HUES64 (cell line): Measurements from ENCODE around the gene CDC42EP3.
A peak's percentile ranks its signal among the peaks of the same experiment; 100 is the strongest.

Experiments
- H3K27ac ChIP-seq: 2 replicates; pipeline ENCODE4 v1.7.0; 2013; ENCODE audit warnings: low read depth, low read length, inconsistent platforms
- H3K27me3 ChIP-seq: 2 replicates; pipeline ENCODE4 v1.6.1; 2013; ENCODE audit warnings: mild to moderate bottlenecking, low read length; ENCODE audit not compliant: insufficient read depth
- H3K36me3 ChIP-seq: 2 replicates; pipeline ENCODE4 v1.6.1; 2013; ENCODE audit warnings: mild to moderate bottlenecking, low read length; ENCODE audit not compliant: insufficient read depth
- H3K4me1 ChIP-seq: 2 replicates; pipeline ENCODE4 v1.6.1; 2013; ENCODE audit warnings: mild to moderate bottlenecking, low read length, moderate library complexity; ENCODE audit not compliant: insufficient read depth
- H3K4me3 ChIP-seq: 2 replicates; pipeline ENCODE4 v1.5.1; 2013; ENCODE audit warnings: mild to moderate bottlenecking, low read length, moderate library complexity
- H3K9ac ChIP-seq: 2 replicates; pipeline ENCODE4 v1.6.1; 2013; ENCODE audit warnings: mild to moderate bottlenecking, low read depth, low read length
- H3K9me3 ChIP-seq: 2 replicates; pipeline ENCODE4 v1.6.1; 2013; ENCODE audit warnings: low read depth, low read length; ENCODE audit not compliant: insufficient read depth
- WGBS: fragments of 150-250, 120-280 bp; methylation state at CpG from one replicate; pipeline ENCODE4 v1.1.7; 2013; ENCODE audit warnings: missing lambda C conversion rate; 5-methylcytosine and 5-hydroxymethylcytosine counted together

Gene CDC42EP3

DNA sequence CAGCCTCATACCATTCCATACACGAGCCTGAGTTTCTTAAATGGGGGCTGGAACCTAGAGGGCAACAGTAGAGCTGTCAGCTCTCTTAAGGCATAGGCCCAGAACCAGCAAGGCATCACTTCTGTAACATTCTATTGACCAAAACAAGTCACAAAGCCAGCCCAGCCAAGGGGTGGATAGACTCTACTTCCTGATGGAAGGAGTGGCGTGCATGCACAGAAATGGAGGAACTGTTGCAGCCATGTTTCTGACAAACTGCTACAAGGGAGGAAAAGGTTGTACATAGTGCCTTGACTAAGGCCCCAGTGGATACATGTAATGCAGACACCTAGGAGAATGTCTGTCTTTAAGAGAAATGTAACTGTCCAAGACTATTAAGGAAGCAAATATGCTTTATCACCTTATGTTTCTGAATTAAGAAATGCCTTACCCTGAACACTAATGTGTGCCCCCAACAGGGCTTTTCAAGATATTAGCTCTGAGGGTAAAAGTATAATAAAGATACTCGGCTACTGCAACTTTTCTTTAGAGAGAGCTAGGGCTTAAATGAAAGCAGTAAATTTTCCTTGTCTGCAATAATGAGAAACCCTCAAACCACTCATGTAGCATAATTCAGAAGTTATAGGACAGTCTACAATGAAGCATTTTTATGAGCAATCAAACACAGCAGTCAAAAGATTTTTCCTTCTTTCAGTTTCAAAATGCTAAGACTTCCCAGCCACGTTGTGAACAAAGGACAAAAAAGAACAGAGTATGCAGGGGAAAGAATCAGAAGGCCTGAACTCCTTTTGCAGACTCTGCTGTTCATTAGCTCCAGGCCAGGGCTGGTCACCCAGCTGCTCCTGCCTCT lies 35.1 kb upstream of the CDC42EP3 start:
- no peaks in the 10 kb centered on the region for H3K36me3 ChIP-seq
- peaks cover 7% of the 10 kb centered on the region; the same call in 1 of the 2 replicates for H3K4me1 ChIP-seq
- no peak overlapping the region for H3K4me3 ChIP-seq
- no peaks in the 10 kb centered on the region for H3K27me3 ChIP-seq
- 81% methylated on average over 4 of the region's 4 CpGs for WGBS
- no peak overlapping the region for H3K9ac ChIP-seq
- H3K27ac ChIP-seq: no peak overlapping the region
- no peaks in the 10 kb centered on the region for H3K9me3 ChIP-seq

DNA sequence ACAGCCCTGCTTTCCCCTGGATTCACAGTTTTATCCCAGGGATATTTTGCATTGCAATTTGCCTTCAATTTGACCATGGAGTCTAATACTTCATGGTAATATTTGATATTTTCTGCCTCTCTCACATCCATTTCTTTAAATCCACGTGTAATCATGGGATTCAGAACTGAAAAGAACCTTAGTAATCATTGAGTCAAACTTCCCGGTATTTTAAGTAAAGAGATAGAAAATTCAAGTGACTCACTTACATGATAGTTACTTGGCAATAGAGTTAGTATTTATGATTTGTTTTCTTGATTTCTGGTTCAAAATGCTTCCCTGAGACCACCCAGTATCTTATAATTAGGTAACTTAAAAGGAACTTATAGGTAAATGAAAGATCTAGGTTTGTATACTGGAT lies 33.7 kb upstream of the CDC42EP3 start:
- 93% methylated on average over 2 of the region's 2 CpGs for WGBS
- no peaks in the 10 kb centered on the region for H3K36me3 ChIP-seq
- no peaks in the 10 kb centered on the region for H3K9me3 ChIP-seq
- no peaks in the 10 kb centered on the region for H3K27me3 ChIP-seq
- no peaks in the 10 kb centered on the region for H3K4me1 ChIP-seq
- no peak overlapping the region for H3K9ac ChIP-seq
- no peak overlapping the region for H3K27ac ChIP-seq
- H3K4me3 ChIP-seq: no peak overlapping the region

DNA sequence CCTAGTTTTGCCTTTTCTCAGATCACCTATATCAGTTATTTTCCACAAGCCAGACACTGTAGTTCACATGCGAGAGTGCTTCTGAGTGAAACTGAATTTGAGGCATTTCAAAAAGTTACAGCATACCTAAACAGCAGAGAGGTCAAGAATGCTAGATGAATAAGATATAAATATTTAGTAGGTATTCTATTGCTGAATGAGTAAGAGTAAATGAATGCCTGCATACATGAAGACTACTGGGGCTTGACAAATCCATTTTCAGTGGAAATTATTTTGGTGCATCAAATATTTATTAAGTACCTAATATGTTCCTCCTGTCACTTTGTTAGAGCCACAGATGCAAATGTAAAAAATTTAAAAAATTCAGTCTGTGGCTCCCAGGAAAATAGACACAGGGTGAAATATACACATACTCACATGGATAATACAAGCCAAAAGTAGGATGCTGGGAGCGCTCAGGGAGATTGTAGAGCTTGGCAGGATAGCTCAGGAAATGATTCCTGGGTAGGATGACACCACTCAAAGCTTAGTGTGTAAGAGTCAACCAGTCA lies 27.6 kb upstream of the CDC42EP3 start:
- Histone ChIP-seq H3K27me3 (no peaks in the 10 kb centered on the region), H3K9me3 (no peaks in the 10 kb centered on the region), H3K9ac (no peak overlapping the region), H3K36me3 (no peaks in the 10 kb centered on the region), H3K4me1 (no peaks in the 10 kb centered on the region), H3K4me3 (no peak overlapping the region), H3K27ac (no peak overlapping the region)
- 96% methylated on average over 2 of the region's 2 CpGs for WGBS

DNA sequence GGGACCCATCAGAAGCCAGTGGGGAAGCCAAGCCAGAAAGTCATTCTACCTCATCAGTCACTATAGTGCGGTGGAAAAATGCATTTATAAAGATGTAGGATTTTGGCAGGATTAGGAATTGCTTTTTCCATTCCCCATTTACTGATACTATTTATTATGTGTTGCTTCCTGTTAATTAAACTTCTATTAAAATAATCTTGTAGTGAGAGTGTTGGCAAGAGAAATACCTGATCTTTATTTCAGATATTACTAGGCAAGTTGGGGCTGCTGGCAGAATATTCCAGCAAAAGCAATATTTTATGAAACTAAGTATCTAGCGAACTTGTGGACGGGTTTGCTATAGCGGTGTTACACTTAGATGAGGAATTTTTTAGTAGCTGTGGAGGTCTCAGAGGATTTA lies 23.9 kb upstream of the CDC42EP3 start:
- Histone ChIP-seq H3K9me3 (no peaks in the 10 kb centered on the region), H3K36me3 (no peaks in the 10 kb centered on the region), H3K4me1 (no peaks in the 10 kb centered on the region), H3K4me3 (no peak overlapping the region), H3K27me3 (no peaks in the 10 kb centered on the region), H3K27ac (no peak overlapping the region), H3K9ac (no peak overlapping the region)
- WGBS: 98% methylated on average over 3 of the region's 4 CpGs

DNA sequence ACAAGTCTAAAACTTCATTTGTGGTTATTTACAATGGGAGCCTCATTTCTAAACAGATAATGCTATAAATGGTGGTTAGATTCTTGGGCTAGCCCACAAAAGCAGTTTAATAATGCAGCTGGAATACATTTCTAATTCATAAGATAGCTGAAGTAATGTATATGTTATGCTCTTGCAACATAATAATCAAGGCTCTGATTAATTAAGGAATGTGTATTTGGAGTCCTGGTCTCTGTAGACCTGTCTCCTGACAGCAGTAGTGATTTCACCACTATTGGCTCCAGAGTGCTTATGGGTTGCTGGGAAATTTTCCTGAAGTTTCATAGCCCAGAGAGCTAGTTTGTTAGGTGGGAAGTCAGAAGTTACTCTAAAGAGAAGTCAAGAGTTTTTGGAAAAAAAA lies 21.3 kb upstream of the CDC42EP3 start:
- H3K27ac ChIP-seq: no peak overlapping the region
- peaks cover 12% of the 10 kb centered on the region; the same call in 1 of the 2 replicates for H3K4me1 ChIP-seq
- H3K4me3 ChIP-seq: no peak overlapping the region
- no peaks in the 10 kb centered on the region for H3K36me3 ChIP-seq
- H3K9ac ChIP-seq: no peak overlapping the region
- no peaks in the 10 kb centered on the region for H3K9me3 ChIP-seq
- H3K27me3 ChIP-seq: no peaks in the 10 kb centered on the region

DNA sequence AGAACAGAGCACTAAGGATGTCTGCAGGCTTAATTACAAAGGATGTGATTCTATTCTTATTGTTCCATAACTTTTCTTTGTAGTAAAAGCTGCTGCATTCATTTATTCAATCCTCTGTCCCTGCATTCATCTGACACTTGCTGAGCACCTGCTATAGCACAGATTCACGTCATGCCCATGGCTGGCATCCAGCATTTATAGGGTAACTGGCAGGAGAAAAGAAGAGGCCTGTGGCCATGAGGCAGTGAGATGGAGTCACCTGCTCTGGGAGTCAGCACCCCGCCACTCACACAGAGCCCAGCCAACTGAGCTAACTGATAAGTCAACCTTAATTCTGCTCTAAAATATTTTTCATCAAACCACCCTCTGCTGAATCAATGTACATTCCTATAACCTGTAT lies 18.3 kb upstream of the CDC42EP3 start:
- no peak overlapping the region for H3K9ac ChIP-seq
- no peak overlapping the region for H3K27ac ChIP-seq
- no peaks in the 10 kb centered on the region for H3K27me3 ChIP-seq
- H3K4me3 ChIP-seq: no peak overlapping the region
- WGBS: 90% methylated on average over 2 of the region's 2 CpGs
- no peaks in the 10 kb centered on the region for H3K9me3 ChIP-seq
- no peaks in the 10 kb centered on the region for H3K36me3 ChIP-seq
- peaks cover 12% of the 10 kb centered on the region; the same call in 1 of the 2 replicates for H3K4me1 ChIP-seq

DNA sequence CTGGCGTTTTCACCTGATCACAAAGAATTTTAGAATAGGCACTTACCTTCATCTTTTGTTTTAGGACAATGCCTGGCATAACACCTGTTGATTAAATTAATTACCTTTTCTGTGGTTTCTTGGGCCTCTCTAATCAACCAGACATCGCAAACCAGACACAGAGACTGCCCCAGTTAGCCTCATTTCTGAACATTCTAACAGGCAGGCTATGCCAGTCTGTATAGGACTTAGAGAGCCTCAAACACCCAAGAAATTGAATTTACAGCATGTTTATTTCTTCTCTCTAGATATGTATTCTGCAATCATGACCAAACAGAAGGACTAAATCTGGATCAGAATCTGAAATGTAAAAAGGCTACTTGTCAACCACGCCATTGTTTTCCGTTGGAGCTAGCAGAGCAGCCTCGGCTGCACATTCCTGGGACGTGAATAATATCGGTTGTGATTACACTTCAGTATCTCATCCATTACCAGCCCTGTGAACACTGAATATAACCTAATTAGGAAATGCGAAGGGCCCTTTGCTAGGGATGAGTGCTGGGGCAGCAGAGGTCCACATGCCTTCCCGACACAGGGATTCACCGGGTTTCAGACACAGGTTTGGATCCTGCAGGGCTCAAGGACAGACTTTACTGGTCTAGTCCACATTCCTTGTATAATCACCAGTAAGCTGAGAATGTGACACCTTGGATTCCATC lies 17.5 kb upstream of the CDC42EP3 start:
- no peaks in the 10 kb centered on the region for H3K36me3 ChIP-seq
- no peak overlapping the region for H3K27ac ChIP-seq
- peaks cover 12% of the 10 kb centered on the region; the same call in 1 of the 2 replicates for H3K4me1 ChIP-seq
- no peaks in the 10 kb centered on the region for H3K9me3 ChIP-seq
- peak overlapping the region; percentile 21; the same call in 1 of the 2 replicates for H3K9ac ChIP-seq
- no peaks in the 10 kb centered on the region for H3K27me3 ChIP-seq
- 77% methylated on average over 10 of the region's 10 CpGs for WGBS
- H3K4me3 ChIP-seq: no peak overlapping the region

DNA sequence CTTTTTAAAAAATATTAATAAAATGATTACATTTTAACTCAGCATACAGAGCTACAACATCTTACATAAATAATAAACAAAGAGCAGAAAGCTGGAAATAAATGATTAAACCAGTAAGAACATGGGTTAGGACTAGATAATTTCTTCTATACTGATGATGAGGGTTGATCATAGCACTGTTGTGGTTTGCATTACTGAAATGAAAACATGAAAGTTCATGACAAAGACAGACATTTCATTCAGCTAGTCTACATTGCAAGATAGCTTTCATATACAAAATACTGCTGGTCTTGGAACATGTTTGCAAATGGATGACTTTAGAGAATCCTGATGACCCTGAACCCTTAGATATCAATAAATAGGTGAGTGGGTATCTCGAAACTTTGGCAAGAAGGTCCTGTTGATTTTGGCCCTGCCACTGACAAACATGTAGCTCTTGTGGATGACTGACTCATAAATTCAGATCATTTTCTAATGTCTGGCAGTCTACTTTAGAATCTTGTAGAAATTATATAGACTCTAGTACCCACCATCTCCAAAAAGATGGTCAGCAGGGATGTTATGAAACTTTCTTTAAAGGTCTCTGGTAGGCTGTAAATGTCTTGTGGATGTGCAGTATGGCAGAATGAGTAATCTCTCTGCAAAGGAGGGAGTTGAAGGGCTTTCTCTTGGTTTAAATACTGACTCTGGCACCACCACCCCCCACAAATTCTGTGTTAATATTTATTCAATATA lies 15.5 kb upstream of the CDC42EP3 start:
- no peaks in the 10 kb centered on the region for H3K36me3 ChIP-seq
- H3K27ac ChIP-seq: no peak overlapping the region
- no peak overlapping the region for H3K4me3 ChIP-seq
- H3K27me3 ChIP-seq: no peaks in the 10 kb centered on the region
- H3K4me1 ChIP-seq: peaks cover 12% of the 10 kb centered on the region; the same call in 1 of the 2 replicates
- 78% methylated on average over 1 of the region's 1 CpG for WGBS
- no peaks in the 10 kb centered on the region for H3K9me3 ChIP-seq
- no peak overlapping the region for H3K9ac ChIP-seq

DNA sequence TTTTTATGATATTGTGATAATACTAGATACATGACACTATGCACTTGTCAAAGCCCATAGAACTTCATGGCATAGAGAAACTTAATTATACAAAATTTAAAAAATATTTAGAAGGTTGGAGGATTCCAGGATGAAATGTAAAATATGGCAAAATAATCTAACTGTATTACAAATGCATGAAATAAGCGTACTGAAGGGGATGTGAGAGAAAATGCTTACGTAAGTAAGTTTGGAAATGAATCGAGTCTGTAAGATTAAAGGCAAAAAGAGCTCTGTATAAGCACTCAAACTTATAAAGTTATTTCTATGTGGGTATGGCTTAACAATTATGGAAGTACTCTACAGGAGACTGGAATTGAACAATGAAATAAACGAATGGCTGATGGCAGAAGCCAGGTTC lies 13.4 kb upstream of the CDC42EP3 start:
- WGBS: 78% methylated on average over 4 of the region's 4 CpGs
- no peak overlapping the region for H3K27ac ChIP-seq
- no peaks in the 10 kb centered on the region for H3K36me3 ChIP-seq
- H3K9me3 ChIP-seq: no peaks in the 10 kb centered on the region
- no peak overlapping the region for H3K9ac ChIP-seq
- peaks cover 12% of the 10 kb centered on the region; the same call in 1 of the 2 replicates for H3K4me1 ChIP-seq
- no peaks in the 10 kb centered on the region for H3K27me3 ChIP-seq
- no peak overlapping the region for H3K4me3 ChIP-seq

DNA sequence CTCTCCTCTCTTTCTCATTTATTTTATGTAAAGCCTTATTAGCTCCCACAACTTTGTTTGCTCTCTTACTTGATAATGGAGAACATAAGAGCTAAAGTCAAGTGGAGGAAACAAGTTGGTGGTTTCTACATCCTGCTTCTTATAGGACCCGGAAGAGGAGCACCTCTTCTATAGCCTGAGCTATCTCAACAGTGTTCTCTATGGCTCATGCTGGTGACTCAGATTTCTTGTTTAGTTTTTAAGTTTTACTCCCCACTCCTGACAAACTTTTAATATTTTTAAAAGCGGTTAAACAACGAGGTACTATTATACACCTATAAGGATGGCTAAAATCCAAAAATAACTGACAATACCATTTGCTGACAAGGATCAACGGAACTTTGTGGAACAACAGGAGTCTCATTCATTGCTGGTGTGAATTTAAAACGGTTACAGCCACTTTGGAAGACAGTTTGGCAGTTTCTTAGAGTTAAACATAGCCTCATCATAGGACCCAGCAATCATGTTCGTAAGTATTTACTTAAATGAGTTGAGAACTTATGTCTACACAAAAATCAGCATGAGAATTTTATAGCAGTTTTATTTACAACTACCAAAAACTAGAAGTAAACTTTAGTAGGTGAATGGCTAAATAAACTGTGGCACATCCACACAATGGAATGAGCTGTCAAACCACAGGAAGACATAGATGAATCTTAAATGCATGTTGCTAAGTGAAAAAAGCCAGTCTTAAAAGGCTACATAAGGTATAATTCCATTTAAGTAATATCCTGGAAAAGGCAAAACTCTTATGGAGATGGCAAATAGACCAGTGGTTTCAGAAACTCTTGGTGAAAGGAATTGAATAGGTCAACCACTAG lies 12.7 kb upstream of the CDC42EP3 start:
- Histone ChIP-seq H3K9me3 (no peaks in the 10 kb centered on the region), H3K4me1 (peaks cover 5% of the 10 kb centered on the region; the same call in 1 of the 2 replicates), H3K4me3 (no peak overlapping the region), H3K27me3 (no peaks in the 10 kb centered on the region), H3K27ac (no peak overlapping the region), H3K9ac (no peak overlapping the region), H3K36me3 (no peaks in the 10 kb centered on the region)
- 80% methylated on average over 5 of the region's 6 CpGs for WGBS
